ENCODE measurements around the gene NUP93. TPM values are rescaled to one million over a fixed set of nuclear protein-coding genes. Genes with fewer than 3 reads are reported as not detected.

The NUP93 gene
- total and polyA plus RNA-seq, 2 donors (not counting 3 experiments of a cell fraction or from before 2014, with no cell fraction given), result 62.3 to 124 TPM

DNA sequence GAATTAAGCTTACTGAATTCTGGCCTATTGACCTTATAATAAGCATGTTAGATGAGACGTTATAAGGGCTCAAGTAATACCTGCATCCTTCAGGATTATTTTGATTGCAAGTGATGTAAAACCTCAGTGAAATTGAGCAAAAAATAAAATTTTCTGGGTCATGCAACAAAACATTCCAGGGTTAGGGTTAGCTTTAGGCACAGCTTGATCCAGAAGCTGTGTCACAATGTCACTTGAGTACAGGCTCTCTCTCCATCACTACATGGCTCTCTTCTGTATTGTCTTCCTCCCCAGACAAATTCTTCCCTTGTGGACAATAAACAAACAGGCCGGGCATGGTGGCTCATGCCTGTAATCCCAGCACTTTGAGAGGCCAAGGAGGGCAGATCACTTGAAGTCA lies 3.6 kb upstream of the NUP93 start:
- no TSS peak for BruUV-seq (replicated peaks)
- Histone ChIP-seq H3K27ac (ENCODE audit: insufficient read depth, low read depth, low read length) (no peak overlapping the region), H3K79me2 (ENCODE audit: control insufficient read depth, insufficient read depth, low read length) (peaks cover 13% of the 10 kb centered on the region), H3K27me3 (ENCODE audit: control insufficient read depth in 2 of 2, insufficient read depth in 2 of 2, low read length in 2 of 2) (peaks cover 6 to 10% of the 10 kb centered on the region in 2 experiments), H3K36me3 (ENCODE audit: control insufficient read depth in 2 of 2, extremely low read depth in 1 of 2, insufficient read depth in 2 of 2, low read length in 2 of 2) (no peaks in the 10 kb centered on the region), H3K4me2 (ENCODE audit: insufficient read depth, low read length) (no peak overlapping the region), H4K20me1 (replicated peaks; ENCODE audit: control insufficient read depth, extremely low read depth, insufficient read depth, low read length) (no peaks in the 10 kb centered on the region), H2AFZ (ENCODE audit: low read depth, low read length) (no peak overlapping the region), H3K9me3 (replicated peaks; ENCODE audit: control insufficient read depth, insufficient read depth, low read length) (no peaks in the 10 kb centered on the region), H3K9ac (replicated peaks; ENCODE audit: extremely low read depth, insufficient read depth, low read length) (no peak overlapping the region), H3K9me1 (replicated peaks; ENCODE audit: control insufficient read depth, extremely low read depth, insufficient read depth, low read length) (no peaks in the 10 kb centered on the region), H3K4me1 (ENCODE audit: control insufficient read depth, extremely low read depth, insufficient read depth, low read length) (peaks cover 17% of the 10 kb centered on the region), H3K4me3 (replicated peaks in 1 of 3; ENCODE audit: insufficient read depth in 1 of 3, low read depth in 1 of 3, low read length in 3 of 3) (no peak overlapping the region)
- POLR2A ChIA-PET, result no interaction called here
- dilution Hi-C loops (cut with MboI; ENCODE audit: extremely low pct_ligation_motif_present, low sequenced_read_pairs) (no loop called here), intact Hi-C loops (cut with micrococcal nuclease) (no loop called here)
- CTCF ChIA-PET, result no interaction called here
- TF ChIP-seq, protein P1, sequence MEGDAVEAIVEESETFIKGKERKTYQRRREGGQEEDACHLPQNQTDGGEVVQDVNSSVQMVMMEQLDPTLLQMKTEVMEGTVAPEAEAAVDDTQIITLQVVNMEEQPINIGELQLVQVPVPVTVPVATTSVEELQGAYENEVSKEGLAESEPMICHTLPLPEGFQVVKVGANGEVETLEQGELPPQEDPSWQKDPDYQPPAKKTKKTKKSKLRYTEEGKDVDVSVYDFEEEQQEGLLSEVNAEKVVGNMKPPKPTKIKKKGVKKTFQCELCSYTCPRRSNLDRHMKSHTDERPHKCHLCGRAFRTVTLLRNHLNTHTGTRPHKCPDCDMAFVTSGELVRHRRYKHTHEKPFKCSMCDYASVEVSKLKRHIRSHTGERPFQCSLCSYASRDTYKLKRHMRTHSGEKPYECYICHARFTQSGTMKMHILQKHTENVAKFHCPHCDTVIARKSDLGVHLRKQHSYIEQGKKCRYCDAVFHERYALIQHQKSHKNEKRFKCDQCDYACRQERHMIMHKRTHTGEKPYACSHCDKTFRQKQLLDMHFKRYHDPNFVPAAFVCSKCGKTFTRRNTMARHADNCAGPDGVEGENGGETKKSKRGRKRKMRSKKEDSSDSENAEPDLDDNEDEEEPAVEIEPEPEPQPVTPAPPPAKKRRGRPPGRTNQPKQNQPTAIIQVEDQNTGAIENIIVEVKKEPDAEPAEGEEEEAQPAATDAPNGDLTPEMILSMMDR (IDR thresholded peaks at IDR 0.05; ENCODE audit: extremely low read depth in 1 of 2, insufficient read depth in 1 of 2, low read depth in 1 of 2, low read length in 2 of 2), result no peak
- TF ChIP-seq EZH2 (IDR thresholded peaks at IDR 0.05; ENCODE audit: borderline replicate concordance, low read depth, low read length, severe bottlenecking), result no peak
- FAIRE-seq, result no peak
- no peak for DNase-seq (ENCODE audit: low read depth, low spot score)

DNA sequence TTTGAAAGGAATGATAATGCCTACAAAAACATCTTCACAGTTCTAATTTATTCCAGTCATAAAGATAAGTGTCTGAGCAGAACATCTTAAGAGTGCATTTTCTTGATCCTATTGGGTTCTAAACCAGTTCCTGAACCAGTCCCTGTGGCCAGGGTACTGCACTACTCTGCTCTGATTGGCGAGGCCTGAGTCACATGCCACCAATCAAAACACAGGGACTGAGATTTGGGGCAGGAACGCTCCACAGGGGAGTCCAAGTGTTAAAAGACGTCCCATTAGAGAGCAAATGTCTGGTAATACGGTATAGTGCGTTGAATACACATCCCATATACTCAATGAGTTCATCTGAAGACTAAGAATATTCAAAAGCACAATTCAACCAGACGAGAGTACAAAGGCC lies 3.0 kb upstream of the NUP93 start:
- Histone ChIP-seq H3K9me3 (replicated peaks; ENCODE audit: control insufficient read depth, insufficient read depth, low read length) (no peaks in the 10 kb centered on the region), H3K9ac (replicated peaks; ENCODE audit: extremely low read depth, insufficient read depth, low read length) (no peak overlapping the region), H3K79me2 (ENCODE audit: control insufficient read depth, insufficient read depth, low read length) (peaks cover 19% of the 10 kb centered on the region), H3K4me1 (ENCODE audit: control insufficient read depth, extremely low read depth, insufficient read depth, low read length) (peaks cover 17% of the 10 kb centered on the region), H2AFZ (ENCODE audit: low read depth, low read length) (no peak overlapping the region), H3K27ac (ENCODE audit: insufficient read depth, low read depth, low read length) (no peak overlapping the region), H4K20me1 (replicated peaks; ENCODE audit: control insufficient read depth, extremely low read depth, insufficient read depth, low read length) (no peaks in the 10 kb centered on the region), H3K9me1 (replicated peaks; ENCODE audit: control insufficient read depth, extremely low read depth, insufficient read depth, low read length) (no peaks in the 10 kb centered on the region), H3K4me3 (replicated peaks in 1 of 3; ENCODE audit: insufficient read depth in 1 of 3, low read depth in 1 of 3, low read length in 3 of 3) (no peak overlapping the region), H3K36me3 (ENCODE audit: control insufficient read depth in 2 of 2, extremely low read depth in 1 of 2, insufficient read depth in 2 of 2, low read length in 2 of 2) (no peaks in the 10 kb centered on the region), H3K27me3 (ENCODE audit: control insufficient read depth in 2 of 2, insufficient read depth in 2 of 2, low read length in 2 of 2) (peaks cover 6 to 10% of the 10 kb centered on the region in 2 experiments), H3K4me2 (ENCODE audit: insufficient read depth, low read length) (no peak overlapping the region)
- ChIA-PET CTCF (no interaction called here), POLR2A (no interaction called here)
- TF ChIP-seq POLR2A (IDR thresholded peaks at IDR 0.05; ENCODE audit: low read depth, low read length) (no peak), EZH2 (IDR thresholded peaks at IDR 0.05; ENCODE audit: borderline replicate concordance, low read depth, low read length, severe bottlenecking) (no peak), MYC (IDR thresholded peaks at IDR 0.05; ENCODE audit: low read depth, low read length) (no peak), FOS (IDR thresholded peaks at IDR 0.05; ENCODE audit: borderline replicate concordance, insufficient read depth, low read length) (no peak), POLR2AphosphoS5 (IDR thresholded peaks at IDR 0.05; ENCODE audit: insufficient read depth, low read depth, low read length) (no peak)
- TF ChIP-seq, protein P2, sequence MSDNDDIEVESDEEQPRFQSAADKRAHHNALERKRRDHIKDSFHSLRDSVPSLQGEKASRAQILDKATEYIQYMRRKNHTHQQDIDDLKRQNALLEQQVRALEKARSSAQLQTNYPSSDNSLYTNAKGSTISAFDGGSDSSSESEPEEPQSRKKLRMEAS (IDR thresholded peaks at IDR 0.05; ENCODE audit: insufficient read depth, insufficient read length), result no peak
- TF ChIP-seq, protein P1 (IDR thresholded peaks at IDR 0.05; ENCODE audit: extremely low read depth in 1 of 2, insufficient read depth in 1 of 2, low read depth in 1 of 2, low read length in 2 of 2), result no peak
- no TSS peak for BruUV-seq (replicated peaks)
- FAIRE-seq (no peak), DNase-seq (ENCODE audit: low read depth, low spot score) (no peak)
- dilution Hi-C loops (cut with MboI; ENCODE audit: extremely low pct_ligation_motif_present, low sequenced_read_pairs) (no loop called here), intact Hi-C loops (cut with micrococcal nuclease) (no loop called here)
